ENCODE results near the gene SNX30.

Gene SNX30

DNA sequence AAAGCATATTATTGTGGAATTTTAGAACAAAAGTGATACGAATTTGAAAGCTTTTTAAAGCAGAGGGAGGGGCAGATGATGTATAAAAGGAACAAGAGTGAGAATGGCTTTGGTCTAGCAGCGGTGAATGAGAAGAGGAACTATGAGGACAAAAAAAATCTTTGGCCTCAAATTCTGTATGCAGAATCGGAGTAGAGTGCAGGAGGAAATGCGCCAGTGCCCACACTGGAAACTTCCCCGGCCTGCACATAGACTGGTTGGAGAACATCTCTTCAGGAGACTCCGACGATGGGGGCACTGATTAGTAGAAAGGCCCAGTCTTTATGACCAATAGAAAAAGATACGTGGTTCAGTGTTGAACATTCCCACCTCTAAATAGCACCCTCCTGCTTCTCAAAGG lies 88.8 kb downstream of the SNX30 start:
- Histone ChIP-seq H3K4me1 (ENCODE audit: insufficient read depth, insufficient read length) (no peaks in the 10 kb centered on the region), H3K27me3 (ENCODE audit: insufficient read depth, insufficient read length) (no peaks in the 10 kb centered on the region), H3K4me3 (ENCODE audit: insufficient read length, low read depth) (no peak overlapping the region), H3K36me3 (ENCODE audit: insufficient read depth, insufficient read length, low read length) (peaks cover 54% of the 10 kb centered on the region), H3K9ac (ENCODE audit: insufficient read length, low read depth) (no peak overlapping the region), H3K9me3 (ENCODE audit: insufficient read depth, low read length) (no peaks in the 10 kb centered on the region)
- no peak for TF ChIP-seq SUZ12 (IDR thresholded peaks at IDR 0.05; ENCODE audit: extremely low read depth, insufficient read depth, insufficient read length)
- no peak for TF ChIP-seq ZNF274 (IDR thresholded peaks at IDR 0.05; ENCODE audit: low read depth, low read length)
- no peak for TF ChIP-seq YY1 (IDR thresholded peaks at IDR 0.05; ENCODE audit: insufficient read depth, insufficient read length)
- DNase-seq (ENCODE audit: low read depth, low spot score) = no peak

DNA sequence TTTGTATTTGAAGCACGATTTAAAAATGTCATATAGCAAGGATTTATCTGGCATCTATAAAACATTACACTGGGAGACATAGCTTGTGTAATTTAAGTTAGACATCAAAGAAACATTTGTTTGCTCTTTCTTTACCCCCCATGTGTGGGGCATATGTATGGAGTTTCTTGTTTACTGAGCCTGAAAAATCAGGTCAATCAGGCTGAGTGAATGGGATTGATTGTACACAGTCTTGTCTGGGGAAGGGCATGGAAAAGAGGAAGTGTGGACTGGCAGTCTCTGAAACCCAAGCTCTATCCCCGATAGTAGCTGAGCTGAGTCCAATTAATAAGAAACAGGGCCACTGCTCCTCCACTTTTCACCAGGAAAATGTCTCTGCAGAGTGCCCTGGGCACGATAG lies 90.7 kb downstream of the SNX30 start:
- Histone ChIP-seq H3K4me3 (ENCODE audit: insufficient read length, low read depth) (no peak overlapping the region), H3K9ac (ENCODE audit: insufficient read length, low read depth) (no peak overlapping the region), H3K9me3 (ENCODE audit: insufficient read depth, low read length) (no peaks in the 10 kb centered on the region), H3K36me3 (ENCODE audit: insufficient read depth, insufficient read length, low read length) (peaks cover 44% of the 10 kb centered on the region), H3K27me3 (ENCODE audit: insufficient read depth, insufficient read length) (no peaks in the 10 kb centered on the region), H3K4me1 (ENCODE audit: insufficient read depth, insufficient read length) (no peaks in the 10 kb centered on the region)
- DNase-seq (ENCODE audit: low read depth, low spot score) = no peak
- TF ChIP-seq YY1 (IDR thresholded peaks at IDR 0.05; ENCODE audit: insufficient read depth, insufficient read length) = no peak
- no peak for TF ChIP-seq SUZ12 (IDR thresholded peaks at IDR 0.05; ENCODE audit: extremely low read depth, insufficient read depth, insufficient read length)
- no peak for TF ChIP-seq ZNF274 (IDR thresholded peaks at IDR 0.05; ENCODE audit: low read depth, low read length)

DNA sequence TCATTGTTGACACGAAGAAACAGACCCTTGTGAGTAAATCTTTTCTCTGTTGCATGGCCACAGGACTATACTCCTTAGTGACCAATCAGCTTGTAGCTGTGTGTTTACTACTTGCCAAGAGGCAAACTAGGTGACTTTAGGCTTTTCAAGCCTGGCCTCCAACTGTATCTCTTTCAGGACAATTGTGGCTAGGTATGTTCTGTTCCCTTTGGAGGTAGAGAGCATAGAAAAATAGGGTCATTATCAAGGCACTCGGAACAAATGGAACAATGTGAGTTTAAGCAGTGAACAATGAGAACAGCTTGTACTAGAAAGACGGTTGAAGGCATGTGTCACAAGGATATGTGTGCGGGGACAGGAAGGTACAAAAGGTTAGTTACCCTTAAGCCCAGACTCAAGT lies 92.0 kb downstream of the SNX30 start:
- Histone ChIP-seq H3K4me1 (ENCODE audit: insufficient read depth, insufficient read length) (no peaks in the 10 kb centered on the region), H3K9ac (ENCODE audit: insufficient read length, low read depth) (no peak overlapping the region), H3K36me3 (ENCODE audit: insufficient read depth, insufficient read length, low read length) (peaks cover 36% of the 10 kb centered on the region), H3K4me3 (ENCODE audit: insufficient read length, low read depth) (no peak overlapping the region), H3K27me3 (ENCODE audit: insufficient read depth, insufficient read length) (no peaks in the 10 kb centered on the region), H3K9me3 (ENCODE audit: insufficient read depth, low read length) (no peaks in the 10 kb centered on the region)
- no peak for DNase-seq (ENCODE audit: low read depth, low spot score)
- no peak for TF ChIP-seq ZNF274 (IDR thresholded peaks at IDR 0.05; ENCODE audit: low read depth, low read length)
- TF ChIP-seq SUZ12 (IDR thresholded peaks at IDR 0.05; ENCODE audit: extremely low read depth, insufficient read depth, insufficient read length) = no peak
- no peak for TF ChIP-seq YY1 (IDR thresholded peaks at IDR 0.05; ENCODE audit: insufficient read depth, insufficient read length)

DNA sequence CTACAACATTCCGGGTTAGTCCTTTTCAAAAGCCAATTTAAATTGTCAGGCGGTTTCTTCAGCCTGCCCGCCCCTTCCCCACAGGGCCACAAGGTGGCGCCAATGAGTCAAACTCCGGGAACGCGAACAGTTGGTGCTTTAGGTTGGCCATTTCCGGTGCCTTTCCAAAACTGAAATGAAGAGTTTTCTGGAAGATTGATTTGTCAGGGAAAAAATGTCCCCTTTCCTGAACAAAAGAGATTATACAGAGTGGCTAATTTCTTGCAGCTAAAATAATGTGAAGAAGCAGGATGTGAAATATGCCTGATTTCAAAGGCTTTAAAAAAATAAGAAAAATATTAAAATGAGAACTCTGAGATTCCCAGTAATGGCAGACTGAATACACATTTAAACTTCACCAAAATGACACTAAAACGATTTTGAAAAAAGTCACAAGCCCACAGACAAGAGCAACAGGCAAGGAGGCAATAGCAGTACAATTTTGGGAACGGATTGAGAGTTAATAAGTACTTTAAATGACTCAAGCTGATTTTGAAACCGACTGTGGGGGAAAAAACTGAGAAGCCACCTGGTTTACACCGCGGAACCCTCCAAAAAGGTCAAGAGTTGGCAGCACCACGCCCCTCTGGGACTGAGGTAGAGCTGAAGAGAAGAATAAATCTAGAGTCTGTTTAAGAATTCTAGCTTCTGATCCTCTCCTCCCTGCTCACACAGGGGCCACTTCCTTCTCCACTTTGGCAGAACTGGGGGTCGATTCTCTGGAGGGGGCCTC lies 94.4 kb downstream of the SNX30 start:
- TF ChIP-seq ZNF274 (IDR thresholded peaks at IDR 0.05; ENCODE audit: low read depth, low read length) (no peak), SUZ12 (IDR thresholded peaks at IDR 0.05; ENCODE audit: extremely low read depth, insufficient read depth, insufficient read length) (no peak), YY1 (IDR thresholded peaks at IDR 0.05; ENCODE audit: insufficient read depth, insufficient read length) (no peak)
- peak; percentile 66 for DNase-seq (ENCODE audit: low read depth, low spot score)
- Histone ChIP-seq H3K36me3 (ENCODE audit: insufficient read depth, insufficient read length, low read length) (peaks cover 21% of the 10 kb centered on the region), H3K9me3 (ENCODE audit: insufficient read depth, low read length) (no peaks in the 10 kb centered on the region), H3K9ac (ENCODE audit: insufficient read length, low read depth) (no peak overlapping the region), H3K27me3 (ENCODE audit: insufficient read depth, insufficient read length) (no peaks in the 10 kb centered on the region), H3K4me3 (ENCODE audit: insufficient read length, low read depth) (no peak overlapping the region), H3K4me1 (ENCODE audit: insufficient read depth, insufficient read length) (peaks cover 7% of the 10 kb centered on the region)

DNA sequence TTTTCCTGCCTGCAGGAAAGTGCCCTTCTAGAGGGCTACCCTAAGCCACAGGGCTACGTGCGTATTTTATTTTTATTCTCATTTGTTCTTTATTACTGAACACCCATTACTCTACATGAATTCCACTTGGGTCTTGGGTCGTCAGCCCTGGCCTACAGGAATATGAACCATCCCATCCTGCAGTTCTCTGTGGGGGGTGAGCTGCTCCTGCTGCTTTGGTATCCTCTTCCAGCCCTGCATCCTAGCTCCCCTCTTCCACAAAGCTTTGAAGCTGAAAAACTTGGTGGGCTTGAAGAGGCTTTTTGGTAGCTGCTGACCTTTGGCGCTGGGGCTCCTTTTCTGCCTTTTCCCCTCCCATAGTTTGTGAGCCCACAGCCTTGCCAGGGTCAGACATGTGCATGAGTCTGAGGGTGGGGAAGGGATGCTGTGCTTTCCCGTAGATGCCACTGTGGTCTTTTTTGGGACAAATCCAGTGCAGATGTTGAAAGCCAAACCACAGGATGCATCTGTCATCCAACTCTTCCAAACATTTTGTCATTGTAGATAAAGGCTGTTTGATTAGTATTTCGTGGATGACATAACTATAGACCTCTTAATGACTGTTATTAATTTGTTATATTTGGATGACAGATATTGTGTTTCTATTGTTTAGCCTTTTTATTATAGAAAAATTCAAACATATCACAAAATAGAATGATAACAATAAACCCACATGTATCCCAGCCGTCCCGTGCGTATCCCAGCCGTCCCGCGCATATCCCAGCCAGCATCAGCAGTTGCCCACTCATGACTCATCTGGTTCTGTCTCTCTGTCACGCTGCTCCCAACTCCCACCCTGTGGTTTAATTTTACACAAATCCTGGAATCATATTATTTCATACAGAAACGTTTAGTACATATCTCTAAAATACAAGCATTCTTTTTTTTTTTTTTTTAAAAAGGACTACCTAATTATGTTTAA lies 96.2 kb downstream of the SNX30 start:
- H3K4me3 ChIP-seq (ENCODE audit: insufficient read length, low read depth) = no peak overlapping the region

DNA sequence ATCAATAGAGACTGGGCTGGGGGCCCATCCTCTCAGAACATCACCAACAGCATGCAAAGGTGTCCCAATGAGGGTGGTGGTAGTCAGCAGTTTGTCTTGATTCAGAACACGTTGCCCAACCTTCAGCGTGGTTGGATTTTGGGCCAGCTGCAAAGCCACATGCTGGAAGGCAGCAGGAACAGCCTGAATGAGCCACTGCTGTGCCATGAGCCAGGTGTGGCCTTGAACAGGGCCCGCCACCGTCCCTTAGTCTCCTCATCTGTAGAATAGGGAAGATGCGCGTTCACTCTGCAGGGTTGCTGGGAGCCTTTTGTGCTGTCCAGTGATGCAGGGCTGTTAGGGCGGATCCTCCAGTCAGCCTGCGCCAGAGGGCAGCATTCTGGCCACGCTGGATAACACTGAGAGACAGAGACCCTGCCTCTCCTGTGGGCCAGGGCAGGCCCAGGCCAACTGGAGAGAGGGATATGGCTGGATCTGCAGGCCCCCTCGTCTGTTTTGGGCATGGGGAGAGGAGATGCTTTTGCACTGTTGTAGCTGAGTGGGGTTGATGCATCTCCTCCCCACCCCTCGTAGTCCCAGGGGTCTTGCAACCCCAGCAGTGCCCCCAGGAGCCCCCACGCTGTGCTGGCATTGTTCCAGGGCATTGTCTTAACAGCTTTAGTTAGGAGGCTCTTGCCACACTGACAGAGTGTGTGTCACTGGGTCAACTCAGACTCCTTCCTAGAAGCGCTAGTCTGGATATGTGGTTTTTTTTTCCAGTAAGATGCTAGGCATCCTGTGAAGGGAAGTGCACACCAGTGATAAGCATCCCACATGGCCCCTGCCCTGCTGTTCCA lies 98.0 kb downstream of the SNX30 start:
- peaks cover 7% of the 10 kb centered on the region for H3K4me1 ChIP-seq (ENCODE audit: insufficient read depth, insufficient read length)
- H3K9ac ChIP-seq (ENCODE audit: insufficient read length, low read depth) = no peak overlapping the region
- TF ChIP-seq YY1 (IDR thresholded peaks at IDR 0.05; ENCODE audit: insufficient read depth, insufficient read length) (no peak), ZNF274 (IDR thresholded peaks at IDR 0.05; ENCODE audit: low read depth, low read length) (no peak), SUZ12 (IDR thresholded peaks at IDR 0.05; ENCODE audit: extremely low read depth, insufficient read depth, insufficient read length) (no peak)
- peaks cover 25% of the 10 kb centered on the region for H3K36me3 ChIP-seq (ENCODE audit: insufficient read depth, insufficient read length, low read length)
- H3K9me3 ChIP-seq (ENCODE audit: insufficient read depth, low read length) = no peaks in the 10 kb centered on the region
- no peak for DNase-seq (ENCODE audit: low read depth, low spot score)
- H3K27me3 ChIP-seq (ENCODE audit: insufficient read depth, insufficient read length) = no peaks in the 10 kb centered on the region
- H3K4me3 ChIP-seq (ENCODE audit: insufficient read length, low read depth) = no peak overlapping the region

More for the DNA sequence above, 96.2 kb downstream of the SNX30 start:
- TF ChIP-seq SUZ12 (IDR thresholded peaks at IDR 0.05; ENCODE audit: extremely low read depth, insufficient read depth, insufficient read length) (no peak), YY1 (IDR thresholded peaks at IDR 0.05; ENCODE audit: insufficient read depth, insufficient read length) (no peak), ZNF274 (IDR thresholded peaks at IDR 0.05; ENCODE audit: low read depth, low read length) (no peak)
- H3K36me3 ChIP-seq (ENCODE audit: insufficient read depth, insufficient read length, low read length) = peaks cover 24% of the 10 kb centered on the region
- no peaks in the 10 kb centered on the region for H3K9me3 ChIP-seq (ENCODE audit: insufficient read depth, low read length)
- H3K27me3 ChIP-seq (ENCODE audit: insufficient read depth, insufficient read length) = no peaks in the 10 kb centered on the region
- no peak for DNase-seq (ENCODE audit: low read depth, low spot score)
- H3K9ac ChIP-seq (ENCODE audit: insufficient read length, low read depth) = no peak overlapping the region
- H3K4me1 ChIP-seq (ENCODE audit: insufficient read depth, insufficient read length) = peaks cover 7% of the 10 kb centered on the region
